ENCODE measurements around the gene FBXO30. TPM values are rescaled to one million over a fixed set of nuclear protein-coding genes. Genes with fewer than 3 reads are reported as not detected.

Gene FBXO30
- total RNA-seq, 4 donors from 2014 or later: 4.0 to 7.1 (median 4.8) TPM

DNA sequence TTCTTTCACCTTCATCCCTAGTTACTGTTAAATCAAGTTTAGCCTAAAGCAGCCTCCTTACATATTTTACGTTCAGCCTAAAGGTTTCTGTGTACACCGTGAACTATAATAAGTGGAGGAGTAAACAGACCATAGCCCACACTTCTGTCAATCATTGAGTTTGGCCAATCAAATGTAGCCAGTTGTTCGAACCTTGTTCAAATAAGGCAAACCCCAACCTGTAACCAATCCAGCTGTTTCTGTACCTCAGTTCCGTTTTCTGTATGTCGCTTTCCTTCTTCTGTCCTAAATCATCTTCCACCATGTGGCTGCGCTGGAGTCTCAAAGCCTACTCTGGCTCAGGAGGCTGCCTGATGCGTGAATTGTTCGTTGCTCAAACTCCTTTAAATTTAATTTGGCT lies 1.8 kb upstream of the FBXO30 start:
- no peak for TF ChIP-seq CTCF (IDR thresholded peaks at IDR 0.05)
- TF ChIP-seq POLR2A (IDR thresholded peaks at IDR 0.05): no peak
- intact Hi-C loops (cut with DNase I; ENCODE audit: low total_unique reads): no loop called here
- no peak overlapping the region for H3K4me3 ChIP-seq (ENCODE audit: low read depth, poor library complexity, severe bottlenecking)
- WGBS, 2 donors: 88 to 91% methylated on average over 8 of the region's 8 CpGs
- no peak for DNase-seq (ENCODE audit: low spot score in 2 of 2)

DNA sequence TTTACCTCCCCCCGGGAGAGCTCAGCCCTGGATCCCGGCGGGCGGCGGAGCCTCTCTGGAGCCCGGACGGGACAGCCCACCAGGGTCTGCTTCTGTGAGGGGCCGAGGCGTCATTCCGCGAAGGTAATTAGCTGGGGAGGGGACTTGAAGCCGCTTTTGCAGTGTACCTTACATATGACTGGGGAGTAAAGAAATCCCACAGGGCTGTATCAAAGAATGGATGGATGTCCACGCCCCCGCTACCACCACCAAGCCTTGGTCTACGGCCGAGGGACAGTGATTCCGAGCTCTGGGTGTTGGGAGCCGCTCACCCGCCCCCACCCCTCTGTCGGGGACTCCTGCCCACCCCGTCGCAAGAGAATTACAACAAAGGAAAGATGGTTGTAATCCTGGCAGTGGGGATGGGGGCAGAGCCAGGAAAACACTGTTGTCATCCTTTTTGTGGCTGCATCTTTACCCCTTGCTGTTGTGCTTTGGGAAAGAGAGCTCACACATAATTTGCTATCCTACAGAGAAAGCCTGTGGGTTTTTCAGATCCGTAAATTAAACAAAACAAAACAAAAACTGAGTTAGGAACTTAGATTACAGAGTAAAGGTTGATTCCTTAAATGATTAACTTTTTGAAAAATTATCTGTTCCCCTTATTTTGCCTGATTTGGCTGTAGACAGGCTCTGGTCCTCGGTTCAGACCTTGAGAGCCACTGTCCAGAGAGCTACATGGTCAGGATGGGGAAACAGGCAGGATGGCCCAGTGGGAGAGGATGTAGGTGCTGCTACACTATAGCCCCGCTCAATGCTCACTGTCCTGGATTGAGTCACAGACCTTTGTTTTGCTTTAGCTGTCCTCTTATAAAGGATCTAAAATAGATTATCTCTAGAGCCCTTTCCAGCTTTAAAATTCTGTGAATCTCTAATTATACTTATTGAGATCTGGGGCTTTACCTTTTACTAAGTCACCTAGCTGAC lies 997 bp upstream of the FBXO30 start:
- DNase-seq (ENCODE audit: low spot score in 2 of 2): peak in 1 of 2 donors; percentile 90
- H3K4me3 ChIP-seq (ENCODE audit: low read depth, poor library complexity, severe bottlenecking): peak overlapping the region; percentile 74
- intact Hi-C loops (cut with DNase I; ENCODE audit: low total_unique reads): no loop called here
- TF ChIP-seq POLR2A (IDR thresholded peaks at IDR 0.05): no peak
- no peak for TF ChIP-seq CTCF (IDR thresholded peaks at IDR 0.05)
- WGBS, 2 donors: 7 to 13% methylated on average over 12 to 20 of the region's 25 CpGs

- peak overlapping the region; percentile 63 for H3K4me3 ChIP-seq (ENCODE audit: low read depth, poor library complexity, severe bottlenecking)
- no peak for DNase-seq (ENCODE audit: low spot score in 2 of 2)
- intact Hi-C loops (cut with DNase I; ENCODE audit: low total_unique reads): no loop called here
- WGBS, 2 donors: 0% methylated on average over 18 to 33 of the region's 33 CpGs
- TF ChIP-seq CTCF (IDR thresholded peaks at IDR 0.05) (no peak), POLR2A (IDR thresholded peaks at IDR 0.05) (no peak)
Measured at GRCh38 chr6:145814035-145814500, 527 bp downstream of the FBXO30 start.

DNA sequence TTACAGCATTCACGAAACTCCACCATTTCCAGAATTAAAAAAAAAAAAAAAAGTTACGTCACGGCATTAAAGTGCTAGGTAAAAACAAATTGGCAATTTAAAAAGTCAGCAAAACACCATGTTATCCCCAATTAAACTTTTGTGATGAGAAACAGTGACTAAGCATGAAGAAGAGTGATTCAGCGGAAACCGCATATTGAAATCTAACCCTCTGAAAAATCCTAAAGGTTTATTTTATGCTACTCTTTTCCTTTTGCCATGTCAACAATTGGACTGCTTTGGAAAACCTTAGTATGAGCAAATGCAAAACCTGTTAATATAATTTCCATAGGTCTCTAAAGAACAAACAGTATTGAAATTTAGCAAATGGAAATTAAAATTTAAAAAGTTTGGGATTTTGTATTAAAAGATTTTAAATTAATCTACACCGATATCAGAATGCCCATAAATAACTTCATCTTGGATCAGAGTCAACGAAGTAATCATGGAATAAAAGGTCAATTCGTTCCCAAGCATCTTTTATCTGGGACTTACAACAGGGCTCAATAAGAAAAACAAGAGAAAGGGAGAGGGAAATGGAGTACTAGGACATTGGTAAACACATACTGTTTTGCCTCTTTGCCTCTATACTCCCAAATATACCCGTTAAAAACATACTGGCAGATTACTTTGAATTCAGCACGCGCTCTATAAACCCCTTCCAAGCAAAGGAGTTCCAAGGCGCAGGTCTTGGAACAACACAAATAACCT lies 1.1 kb downstream of the FBXO30 start:
- intact Hi-C loops (cut with DNase I; ENCODE audit: low total_unique reads): no loop called here
- 7 to 17% methylated on average over 12 of the region's 12 CpGs for WGBS, 2 donors
- DNase-seq (ENCODE audit: low spot score in 2 of 2): no peak
- H3K4me3 ChIP-seq (ENCODE audit: low read depth, poor library complexity, severe bottlenecking): peak overlapping the region; percentile 63
- TF ChIP-seq POLR2A (IDR thresholded peaks at IDR 0.05): no peak

- intact Hi-C loops (cut with DNase I; ENCODE audit: low total_unique reads): no loop called here
- H3K4me3 ChIP-seq (ENCODE audit: low read depth, poor library complexity, severe bottlenecking): no peak overlapping the region
- DNase-seq (ENCODE audit: low spot score in 2 of 2): no peak
- 93% methylated on average over 1 of the region's 1 CpG for WGBS, 2 donors
- TF ChIP-seq CTCF (IDR thresholded peaks at IDR 0.05) (no peak), POLR2A (IDR thresholded peaks at IDR 0.05) (no peak)
Measured at GRCh38 chr6:145811741-145812140, 2.9 kb downstream of the FBXO30 start.

DNA sequence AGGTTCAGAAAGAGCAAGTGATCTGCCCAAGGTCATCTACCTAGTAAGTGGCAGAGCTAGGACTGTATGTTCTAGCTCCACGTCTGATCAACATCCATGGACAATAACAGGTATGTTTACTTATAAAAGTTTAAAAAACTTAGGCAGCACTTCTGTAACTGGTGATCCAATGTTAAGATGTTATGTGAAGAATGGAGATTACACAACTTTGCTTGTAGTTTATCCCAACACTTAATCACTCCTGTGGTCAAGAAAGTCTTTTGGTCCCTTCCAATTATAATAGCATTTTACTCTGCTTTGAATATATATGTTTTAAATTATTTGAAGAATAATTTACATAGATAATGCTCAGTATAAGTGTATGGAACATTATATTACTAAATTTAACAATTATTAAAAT lies 4.8 kb downstream of the FBXO30 start:
- intact Hi-C loops (cut with DNase I; ENCODE audit: low total_unique reads): loop anchor here (10.0 kb wide), 1 partner anchor 65 kb away; no protein-coding TSS in a partner anchor
- no peak for DNase-seq (ENCODE audit: low spot score in 2 of 2)
- WGBS, 2 donors: 75 to 84% methylated on average over 1 of the region's 1 CpG

More for the DNA sequence above, 4.8 kb downstream of the FBXO30 start:
- H3K4me3 ChIP-seq (ENCODE audit: low read depth, poor library complexity, severe bottlenecking): no peak overlapping the region
- TF ChIP-seq CTCF (IDR thresholded peaks at IDR 0.05): no peak
- TF ChIP-seq POLR2A (IDR thresholded peaks at IDR 0.05): no peak

Measured in lower leg skin (tissue), 4 donors.